CD14-positive monocyte (primary cell): Measurements from ENCODE around the gene PEG3. TPM values are rescaled to one million over a fixed set of nuclear protein-coding genes. Genes with fewer than 3 reads are reported as not detected.

ENCODE experiments used
- DNase-seq, 3 donors: peaks; one replicate each; pipeline ENCODE4 v3.0.0-alpha.2; 2011 to 2022
- H2AFZ ChIP-seq: 2 replicates; pipeline ENCODE4 v1.6.0; 2012; ENCODE audit warnings: mild to moderate bottlenecking, low read depth, low read length, inconsistent platforms; ENCODE audit not compliant: insufficient read depth, poor library complexity, severe bottlenecking
- H3K27ac ChIP-seq, 2 donors: 1 replicate in 1 of 2; 2 replicates in 1 of 2; pipeline ENCODE4 v1.5.1; 2012 to 2013; ENCODE audit warnings: low read length in 2 of 2, control low read depth in 1 of 2, inconsistent platforms in 1 of 2, low read depth in 1 of 2, mild to moderate bottlenecking in 1 of 2
- H3K27me3 ChIP-seq, 2 donors: one replicate each; pipeline versions ENCODE4 v1.6.0 to v1.6.1; 2011 to 2013; ENCODE audit warnings: low read length in 2 of 2; ENCODE audit not compliant: control insufficient read depth in 2 of 2, insufficient read depth in 2 of 2
- H3K36me3 ChIP-seq, 2 donors: replicated peaks in 1 of 2; 1 replicate in 1 of 2; 2 replicates in 1 of 2; pipeline versions ENCODE4 v1.5.1 to v1.6.1; 2012 to 2013; ENCODE audit warnings: low read length in 2 of 2, control low read depth in 1 of 2, inconsistent platforms in 1 of 2, mild to moderate bottlenecking in 1 of 2; ENCODE audit not compliant: insufficient read depth in 2 of 2, control insufficient read depth in 1 of 2
- H3K4me1 ChIP-seq, 2 donors: 1 replicate in 1 of 2; 2 replicates in 1 of 2; pipeline versions ENCODE4 v1.5.1 to v1.6.1; 2012 to 2013; ENCODE audit warnings: low read length in 2 of 2, control low read depth in 1 of 2, inconsistent platforms in 1 of 2, mild to moderate bottlenecking in 1 of 2, moderate library complexity in 1 of 2; ENCODE audit not compliant: insufficient read depth in 2 of 2, control insufficient read depth in 1 of 2
- H3K4me2 ChIP-seq: replicated peaks from 2 replicates; pipeline ENCODE3; 2012; ENCODE audit warnings: low read length, moderate library complexity, mild to moderate bottlenecking; ENCODE audit not compliant: poor library complexity, severe bottlenecking; ENCODE audit errors: extremely low read depth
- H3K4me3 ChIP-seq, 3 experiments: fragments of 200-600 bp in 1 of 3; sonication (generic) in 1 of 3; replicated peaks in 1 of 3; 1 replicate in 2 of 3; 2 replicates in 1 of 3; pipeline ENCODE4 v1.5.1; 2011 to 2013; ENCODE audit warnings: low read length in 3 of 3, mild to moderate bottlenecking in 3 of 3, control low read depth in 2 of 3, low read depth in 2 of 3, inconsistent platforms in 1 of 3, moderate library complexity in 1 of 3
- H3K79me2 ChIP-seq: 2 replicates; pipeline ENCODE4 v1.6.0; 2012; ENCODE audit warnings: mild to moderate bottlenecking, control low read depth, inconsistent platforms, low read length, moderate library complexity; ENCODE audit not compliant: insufficient read depth
- H3K9ac ChIP-seq: 2 replicates; pipeline ENCODE4 v1.6.0; 2017; ENCODE audit warnings: low read length, mild to moderate bottlenecking; ENCODE audit not compliant: insufficient read depth, poor library complexity, severe bottlenecking
- H3K9me3 ChIP-seq, 2 donors: replicated peaks in 1 of 2; 1 replicate in 1 of 2; 2 replicates in 1 of 2; pipeline versions ENCODE4 v1.5.1 to v1.6.1; 2012 to 2013; ENCODE audit warnings: low read length in 2 of 2, control low read depth in 1 of 2; ENCODE audit not compliant: control insufficient read depth in 1 of 2, insufficient read depth in 1 of 2
- H4K20me1 ChIP-seq: 2 replicates; pipeline ENCODE4 v1.6.0; 2012; ENCODE audit warnings: mild to moderate bottlenecking, low read length, control low read depth, moderate library complexity; ENCODE audit not compliant: insufficient read depth
- H3K27ac Mint-ChIP-seq, 7 donors: one replicate each; pipeline ENCODE4 v1.8.0; 2020; ENCODE audit warnings: mild to moderate bottlenecking in 7 of 7, mixed read lengths in 7 of 7, moderate library complexity in 6 of 7, inconsistent platforms in 2 of 7
- H3K27me3 Mint-ChIP-seq, 3 donors: one replicate each; pipeline ENCODE4 v1.8.0; 2021 to 2022; ENCODE audit warnings: low read depth in 3 of 3, mild to moderate bottlenecking in 3 of 3, mixed read lengths in 3 of 3, moderate library complexity in 3 of 3, inconsistent platforms in 1 of 3
- H3K36me3 Mint-ChIP-seq, 2 donors: one replicate each; pipeline ENCODE4 v1.8.0; 2020; ENCODE audit warnings: mixed read lengths in 2 of 2, inconsistent platforms in 1 of 2, mild to moderate bottlenecking in 1 of 2
- H3K4me1 Mint-ChIP-seq: one replicate; pipeline ENCODE4 v1.8.0; 2020; ENCODE audit warnings: mild to moderate bottlenecking, mixed read lengths
- H3K4me3 Mint-ChIP-seq, 2 donors: one replicate each; pipeline ENCODE4 v1.8.0; 2020; ENCODE audit warnings: mild to moderate bottlenecking in 2 of 2, mixed read lengths in 2 of 2, moderate library complexity in 1 of 2
- H3K9me3 Mint-ChIP-seq, 7 donors: one replicate each; pipeline ENCODE4 v1.8.0; 2020 to 2022; ENCODE audit warnings: mixed read lengths in 7 of 7, mild to moderate bottlenecking in 6 of 7, moderate library complexity in 6 of 7, inconsistent platforms in 2 of 7
- WGBS: methylation state at CpG from one replicate; pipeline ENCODE4 v1.1.5; 2013; ENCODE audit warnings: missing lambda C conversion rate; ENCODE audit not compliant: insufficient coverage; 5-methylcytosine and 5-hydroxymethylcytosine counted together
- intact Hi-C, 2 donors: fragments of 100-400 bp; cut with micrococcal nuclease; formaldehyde crosslinking; loops; one replicate each; pipeline versions ENCODE4 v1.15.0 to v1.15.1; 2023
- polyA plus RNA-seq, 3 donors: library from polyadenylated mRNA; depleted of rRNA in 1 of 3; unstranded in 2 of 3; stranded (reverse) in 1 of 3; fragments of 300-500 nt in 2 of 3; fragments of >200 nt in 1 of 3; fragmentation: Illumina TruSeq in 2 of 3; gene quantifications; 1 replicate in 2 of 3; 2 replicates in 1 of 3; pipeline ENCODE4 v1.2.3, GENCODE V29; 2012 to 2021
- TF ChIP-seq, protein P1 (sequence below): fragments of 200-600 bp; IDR thresholded peaks from one replicate; pipeline ENCODE4 v1.8.0; 2022; ENCODE audit warnings: antibody characterized with exemption, mild to moderate bottlenecking

PEG3 gene
- polyA plus RNA-seq, 3 donors: 0.05 to 0.07 TPM; not detected in 1

DNA sequence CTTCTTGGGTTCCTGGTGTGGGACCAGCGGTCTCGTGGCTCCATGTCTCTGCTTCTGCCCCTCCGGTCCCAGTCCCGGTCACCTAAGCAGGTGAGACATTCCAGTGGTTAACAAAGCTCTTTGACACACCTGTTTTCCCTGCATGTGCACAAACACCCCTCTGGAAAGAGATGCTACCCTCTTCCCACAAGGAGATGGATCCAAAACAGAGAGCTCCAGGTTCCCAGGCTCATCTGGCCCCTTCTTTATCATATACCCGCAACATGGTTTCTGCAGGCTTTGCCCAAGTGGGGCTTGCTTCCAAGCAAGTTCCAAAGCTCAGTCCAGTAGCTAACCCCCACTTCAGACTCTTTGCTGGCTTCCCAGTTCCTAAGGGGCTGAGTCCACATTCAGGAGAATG lies 17.8 kb downstream of the PEG3 start:
- peaks cover 64 to 88% of the 10 kb centered on the region in 2 donors for H3K9me3 ChIP-seq
- no peak overlapping the region for H3K4me3 Mint-ChIP-seq

DNA sequence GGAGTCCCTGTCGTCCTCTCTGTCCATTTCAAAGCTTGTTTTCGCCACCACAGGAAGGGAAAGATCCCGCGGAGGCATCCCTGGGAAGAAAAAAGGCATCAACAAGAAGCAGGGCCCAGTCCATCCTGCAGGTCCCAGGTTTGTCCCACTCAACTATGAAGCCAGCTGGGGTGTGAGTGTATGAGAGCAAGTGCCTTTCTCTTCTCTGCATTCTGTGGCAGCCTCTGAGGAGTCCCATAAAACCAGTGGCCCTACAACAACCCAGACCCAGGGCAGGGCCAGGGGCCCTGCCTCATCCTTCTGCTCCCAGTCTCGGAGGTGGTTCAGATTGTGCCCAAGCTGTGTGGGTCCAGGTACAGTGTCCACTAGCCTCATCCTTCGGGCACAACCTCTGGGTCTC lies 18.9 kb downstream of the PEG3 start:
- H3K27me3 Mint-ChIP-seq: peaks cover 0 to 3% (median 0%) of the 10 kb centered on the region in 3 donors
- Histone ChIP-seq H3K4me2 (no peak overlapping the region), H3K36me3 (no peaks in the 10 kb centered on the region), H2AFZ (no peak overlapping the region), H3K4me1 (no peaks in the 10 kb centered on the region), H3K9ac (no peak overlapping the region), H3K27me3 (no peaks in the 10 kb centered on the region), H3K9me3 (peaks cover 74 to 97% of the 10 kb centered on the region in 2 donors), H3K4me3 (no peak overlapping the region), H3K79me2 (no peaks in the 10 kb centered on the region), H3K27ac (no peak overlapping the region), H4K20me1 (no peaks in the 10 kb centered on the region)
- H3K27ac Mint-ChIP-seq: no peak overlapping the region
- no peak for DNase-seq
- no peaks in the 10 kb centered on the region for H3K4me1 Mint-ChIP-seq
- no peaks in the 10 kb centered on the region for H3K36me3 Mint-ChIP-seq
- peaks cover 28 to 77% (median 51%) of the 10 kb centered on the region in 7 donors for H3K9me3 Mint-ChIP-seq
- WGBS: 93% methylated on average over 6 of the region's 6 CpGs
- TF ChIP-seq, protein P1, sequence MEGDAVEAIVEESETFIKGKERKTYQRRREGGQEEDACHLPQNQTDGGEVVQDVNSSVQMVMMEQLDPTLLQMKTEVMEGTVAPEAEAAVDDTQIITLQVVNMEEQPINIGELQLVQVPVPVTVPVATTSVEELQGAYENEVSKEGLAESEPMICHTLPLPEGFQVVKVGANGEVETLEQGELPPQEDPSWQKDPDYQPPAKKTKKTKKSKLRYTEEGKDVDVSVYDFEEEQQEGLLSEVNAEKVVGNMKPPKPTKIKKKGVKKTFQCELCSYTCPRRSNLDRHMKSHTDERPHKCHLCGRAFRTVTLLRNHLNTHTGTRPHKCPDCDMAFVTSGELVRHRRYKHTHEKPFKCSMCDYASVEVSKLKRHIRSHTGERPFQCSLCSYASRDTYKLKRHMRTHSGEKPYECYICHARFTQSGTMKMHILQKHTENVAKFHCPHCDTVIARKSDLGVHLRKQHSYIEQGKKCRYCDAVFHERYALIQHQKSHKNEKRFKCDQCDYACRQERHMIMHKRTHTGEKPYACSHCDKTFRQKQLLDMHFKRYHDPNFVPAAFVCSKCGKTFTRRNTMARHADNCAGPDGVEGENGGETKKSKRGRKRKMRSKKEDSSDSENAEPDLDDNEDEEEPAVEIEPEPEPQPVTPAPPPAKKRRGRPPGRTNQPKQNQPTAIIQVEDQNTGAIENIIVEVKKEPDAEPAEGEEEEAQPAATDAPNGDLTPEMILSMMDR: no peak
- H3K4me3 Mint-ChIP-seq: no peak overlapping the region
- intact Hi-C loops: no loop called here

More for the DNA sequence above, 17.8 kb downstream of the PEG3 start:
- Mint-ChIP-seq H3K4me1 (no peaks in the 10 kb centered on the region), H3K27me3 (peaks cover 0 to 3% (median 0%) of the 10 kb centered on the region in 3 donors), H3K9me3 (peaks cover 20 to 70% (median 45%) of the 10 kb centered on the region in 7 donors), H3K36me3 (no peaks in the 10 kb centered on the region), H3K27ac (no peak overlapping the region)
- WGBS: 90% methylated on average over 5 of the region's 5 CpGs
- no peak overlapping the region for H3K4me3 ChIP-seq
- H3K27me3 ChIP-seq: no peaks in the 10 kb centered on the region
- no peaks in the 10 kb centered on the region for H3K36me3 ChIP-seq
- intact Hi-C loops: no loop called here
- TF ChIP-seq, protein P1: no peak
- H3K79me2 ChIP-seq: no peaks in the 10 kb centered on the region
- H4K20me1 ChIP-seq: no peaks in the 10 kb centered on the region
- no peak overlapping the region for H3K4me2 ChIP-seq
- H3K27ac ChIP-seq: no peak overlapping the region
- no peak overlapping the region for H2AFZ ChIP-seq
- no peak for DNase-seq
- no peaks in the 10 kb centered on the region for H3K4me1 ChIP-seq
- H3K9ac ChIP-seq: no peak overlapping the region
